ENCODE results near the gene PEAR1.
A peak's percentile ranks its signal among the peaks of the same experiment; 100 is the strongest.

The PEAR1 gene

DNA sequence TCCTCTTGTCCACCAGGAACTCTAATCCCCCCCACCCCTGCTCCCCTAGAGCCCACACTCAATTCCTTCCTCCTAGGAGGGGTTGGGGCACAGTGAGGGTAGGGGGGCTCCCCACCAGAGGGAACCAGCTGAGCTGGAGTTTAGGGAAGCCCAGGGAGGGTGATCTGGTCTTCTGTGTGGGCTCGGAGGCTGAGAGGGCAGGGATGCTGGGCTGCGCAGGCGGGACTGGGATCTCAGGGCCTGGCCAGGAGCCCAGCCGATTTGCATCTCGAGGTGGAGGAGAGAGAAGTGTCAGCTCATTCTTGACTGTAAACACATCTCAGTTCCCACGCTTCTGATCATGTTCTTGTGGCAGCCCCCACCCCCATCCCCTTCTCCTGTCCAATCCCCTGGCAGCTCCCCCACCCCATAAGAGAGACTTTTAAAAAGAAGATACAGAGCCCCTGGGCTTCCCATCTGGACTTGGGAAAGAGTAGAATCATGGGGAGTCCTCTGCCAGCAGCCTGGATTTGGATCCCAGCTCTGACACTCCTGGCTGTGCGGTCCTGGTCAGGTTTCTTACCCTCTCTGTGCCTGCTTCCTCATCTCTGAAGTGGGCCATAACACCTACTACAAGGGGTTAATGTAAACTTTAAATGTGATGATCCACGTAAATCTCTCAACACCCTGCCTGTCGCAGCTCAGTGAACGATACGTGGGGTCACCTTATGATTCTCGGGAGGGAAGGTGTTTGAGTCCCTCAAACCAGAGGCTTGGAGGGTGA is 6.6 kb downstream of the PEAR1 start:
- no peak for TF ChIP-seq EZH2phosphoT487 (IDR thresholded peaks at IDR 0.05; ENCODE audit: low read depth)
- TF ChIP-seq, protein P1, sequence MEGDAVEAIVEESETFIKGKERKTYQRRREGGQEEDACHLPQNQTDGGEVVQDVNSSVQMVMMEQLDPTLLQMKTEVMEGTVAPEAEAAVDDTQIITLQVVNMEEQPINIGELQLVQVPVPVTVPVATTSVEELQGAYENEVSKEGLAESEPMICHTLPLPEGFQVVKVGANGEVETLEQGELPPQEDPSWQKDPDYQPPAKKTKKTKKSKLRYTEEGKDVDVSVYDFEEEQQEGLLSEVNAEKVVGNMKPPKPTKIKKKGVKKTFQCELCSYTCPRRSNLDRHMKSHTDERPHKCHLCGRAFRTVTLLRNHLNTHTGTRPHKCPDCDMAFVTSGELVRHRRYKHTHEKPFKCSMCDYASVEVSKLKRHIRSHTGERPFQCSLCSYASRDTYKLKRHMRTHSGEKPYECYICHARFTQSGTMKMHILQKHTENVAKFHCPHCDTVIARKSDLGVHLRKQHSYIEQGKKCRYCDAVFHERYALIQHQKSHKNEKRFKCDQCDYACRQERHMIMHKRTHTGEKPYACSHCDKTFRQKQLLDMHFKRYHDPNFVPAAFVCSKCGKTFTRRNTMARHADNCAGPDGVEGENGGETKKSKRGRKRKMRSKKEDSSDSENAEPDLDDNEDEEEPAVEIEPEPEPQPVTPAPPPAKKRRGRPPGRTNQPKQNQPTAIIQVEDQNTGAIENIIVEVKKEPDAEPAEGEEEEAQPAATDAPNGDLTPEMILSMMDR (IDR thresholded peaks at IDR 0.05; ENCODE audit: low read depth, low read length): no peak
- Histone ChIP-seq H2AFZ (ENCODE audit: low read depth, low read length) (no peak overlapping the region), H3K27me3 (ENCODE audit: low read depth, low read length) (peaks cover 25% of the 10 kb centered on the region), H3K9me3 (ENCODE audit: insufficient read depth, low read length) (no peaks in the 10 kb centered on the region), H3K4me1 (ENCODE audit: low read length) (peaks cover 17% of the 10 kb centered on the region), H3K4me3 (ENCODE audit: low read length) (peak overlapping the region; percentile 46; the same call in 1 of the 2 replicates), H3K79me2 (ENCODE audit: low read length) (no peaks in the 10 kb centered on the region), H3K4me2 (ENCODE audit: low read length) (peak overlapping the region; percentile 65), H3K36me3 (replicated peaks; ENCODE audit: low read depth, low read length) (no peaks in the 10 kb centered on the region), H3K9ac (ENCODE audit: low read length) (no peak overlapping the region), H3K27ac (ENCODE audit: low read length) (no peak overlapping the region), H4K20me1 (ENCODE audit: insufficient read depth, low read length) (no peaks in the 10 kb centered on the region)

DNA sequence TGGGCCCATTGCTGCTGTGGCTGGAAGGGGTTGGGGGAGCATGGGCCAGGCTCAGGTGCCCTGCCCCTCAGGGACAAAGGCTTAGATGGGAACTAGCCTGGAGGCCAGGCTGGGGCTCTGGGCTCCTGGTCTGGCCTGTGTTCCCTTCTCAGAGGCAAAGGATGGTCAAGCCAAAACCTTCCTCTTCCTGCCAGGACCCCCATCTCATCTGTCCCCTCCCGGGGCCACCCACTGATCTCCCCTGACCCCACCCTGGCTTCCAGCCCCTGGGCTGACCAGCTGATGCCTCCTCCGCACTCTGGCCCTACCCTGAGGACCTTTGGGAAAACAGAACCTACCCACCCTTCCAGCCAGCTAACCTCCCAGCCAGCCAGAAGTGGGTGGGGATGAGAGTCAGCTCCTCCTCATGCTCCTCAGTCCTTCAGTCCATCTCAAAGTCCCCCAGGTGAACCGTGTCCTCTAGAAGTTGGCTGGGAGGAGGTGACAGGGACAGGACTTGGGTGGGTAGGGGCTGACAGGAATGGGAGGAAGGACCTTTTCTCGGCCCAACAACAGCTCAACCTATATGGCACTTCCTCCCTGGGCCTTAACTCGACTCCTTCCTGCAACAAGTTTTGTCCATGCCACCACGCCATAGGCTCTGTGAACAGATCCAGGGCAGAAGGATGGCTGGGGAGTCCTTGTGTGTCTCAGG is 7.5 kb downstream of the PEAR1 start:
- Histone ChIP-seq H3K4me2 (ENCODE audit: low read length) (no peak overlapping the region), H3K79me2 (ENCODE audit: low read length) (no peaks in the 10 kb centered on the region), H3K36me3 (replicated peaks; ENCODE audit: low read depth, low read length) (no peaks in the 10 kb centered on the region), H3K27me3 (ENCODE audit: low read depth, low read length) (peaks cover 25% of the 10 kb centered on the region), H3K4me3 (ENCODE audit: low read length) (no peak overlapping the region), H2AFZ (ENCODE audit: low read depth, low read length) (no peak overlapping the region), H3K27ac (ENCODE audit: low read length) (no peak overlapping the region), H3K4me1 (ENCODE audit: low read length) (peaks cover 17% of the 10 kb centered on the region), H3K9ac (ENCODE audit: low read length) (no peak overlapping the region), H3K9me3 (ENCODE audit: insufficient read depth, low read length) (no peaks in the 10 kb centered on the region), H4K20me1 (ENCODE audit: insufficient read depth, low read length) (no peaks in the 10 kb centered on the region)
- no peak for TF ChIP-seq EZH2phosphoT487 (IDR thresholded peaks at IDR 0.05; ENCODE audit: low read depth)
- TF ChIP-seq, protein P1 (IDR thresholded peaks at IDR 0.05; ENCODE audit: low read depth, low read length): no peak

GRCh38 chr1:156901590-156901900 is 8.0 kb downstream of the PEAR1 start:
- Histone ChIP-seq H2AFZ (ENCODE audit: low read depth, low read length) (no peak overlapping the region), H3K9ac (ENCODE audit: low read length) (no peak overlapping the region), H3K4me1 (ENCODE audit: low read length) (peaks cover 17% of the 10 kb centered on the region), H3K9me3 (ENCODE audit: insufficient read depth, low read length) (no peaks in the 10 kb centered on the region), H3K27ac (ENCODE audit: low read length) (no peak overlapping the region), H4K20me1 (ENCODE audit: insufficient read depth, low read length) (no peaks in the 10 kb centered on the region), H3K4me3 (ENCODE audit: low read length) (no peak overlapping the region), H3K27me3 (ENCODE audit: low read depth, low read length) (peaks cover 25% of the 10 kb centered on the region), H3K4me2 (ENCODE audit: low read length) (no peak overlapping the region), H3K36me3 (replicated peaks; ENCODE audit: low read depth, low read length) (no peaks in the 10 kb centered on the region), H3K79me2 (ENCODE audit: low read length) (no peaks in the 10 kb centered on the region)
- TF ChIP-seq, protein P1 (IDR thresholded peaks at IDR 0.05; ENCODE audit: low read depth, low read length): no peak
- TF ChIP-seq EZH2phosphoT487 (IDR thresholded peaks at IDR 0.05; ENCODE audit: low read depth): no peak
